ENCODE measurements around the gene AGAP3.

DNA sequence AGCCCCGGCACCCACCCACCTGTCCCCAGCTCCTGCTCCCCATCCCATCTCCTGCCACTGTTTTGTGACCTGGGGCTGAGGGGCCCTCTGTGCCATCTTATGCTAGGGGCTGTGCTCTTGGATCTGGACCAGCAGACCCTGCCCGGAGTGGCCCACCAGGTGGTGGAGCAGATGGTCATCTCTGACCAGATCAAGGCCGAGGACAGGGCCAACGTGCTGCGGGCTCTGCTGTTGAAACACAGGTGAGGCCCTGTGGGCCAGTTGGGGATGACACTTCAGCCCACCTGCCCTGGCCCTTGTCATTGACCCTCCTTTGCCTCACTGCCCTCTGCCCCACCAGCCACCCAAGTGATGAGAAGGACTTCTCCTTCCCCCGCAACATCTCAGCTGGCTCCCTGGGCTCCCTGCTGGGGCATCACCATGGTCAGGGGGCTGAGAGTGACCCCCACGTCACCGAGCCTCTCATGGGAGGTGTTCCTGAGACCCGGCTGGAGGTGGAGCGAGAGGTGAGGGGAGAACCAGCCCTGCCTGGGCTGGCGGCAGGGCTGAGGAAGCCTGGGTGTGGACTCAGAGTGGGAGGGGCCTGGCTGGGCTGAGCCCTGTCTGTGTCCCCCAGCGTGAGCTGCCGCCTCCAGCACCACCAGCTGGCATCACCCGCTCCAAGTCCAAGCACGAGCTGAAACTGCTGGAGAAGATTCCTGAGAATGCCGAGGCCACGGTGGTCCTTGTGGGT is 16.3 kb upstream of the AGAP3 start:
- TF ChIP-seq, protein P1, sequence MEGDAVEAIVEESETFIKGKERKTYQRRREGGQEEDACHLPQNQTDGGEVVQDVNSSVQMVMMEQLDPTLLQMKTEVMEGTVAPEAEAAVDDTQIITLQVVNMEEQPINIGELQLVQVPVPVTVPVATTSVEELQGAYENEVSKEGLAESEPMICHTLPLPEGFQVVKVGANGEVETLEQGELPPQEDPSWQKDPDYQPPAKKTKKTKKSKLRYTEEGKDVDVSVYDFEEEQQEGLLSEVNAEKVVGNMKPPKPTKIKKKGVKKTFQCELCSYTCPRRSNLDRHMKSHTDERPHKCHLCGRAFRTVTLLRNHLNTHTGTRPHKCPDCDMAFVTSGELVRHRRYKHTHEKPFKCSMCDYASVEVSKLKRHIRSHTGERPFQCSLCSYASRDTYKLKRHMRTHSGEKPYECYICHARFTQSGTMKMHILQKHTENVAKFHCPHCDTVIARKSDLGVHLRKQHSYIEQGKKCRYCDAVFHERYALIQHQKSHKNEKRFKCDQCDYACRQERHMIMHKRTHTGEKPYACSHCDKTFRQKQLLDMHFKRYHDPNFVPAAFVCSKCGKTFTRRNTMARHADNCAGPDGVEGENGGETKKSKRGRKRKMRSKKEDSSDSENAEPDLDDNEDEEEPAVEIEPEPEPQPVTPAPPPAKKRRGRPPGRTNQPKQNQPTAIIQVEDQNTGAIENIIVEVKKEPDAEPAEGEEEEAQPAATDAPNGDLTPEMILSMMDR (conservative IDR thresholded peaks at IDR 0.05; ENCODE audit: low read depth, low read length) = no peak
- no peak for TF ChIP-seq EZH2 (IDR thresholded peaks at IDR 0.05; ENCODE audit: borderline replicate concordance, low read depth, low read length, poor library complexity, severe bottlenecking)
